H9 (cell line): Measurements from ENCODE around the gene CLCNKA. TPM values are rescaled to one million over a fixed set of nuclear protein-coding genes. Genes with fewer than 3 reads are reported as not detected.
"Not testable (repeated sequence)": the region's sequence is repeated elsewhere in the genome, so short reads cannot be mapped to it uniquely, and the experiment has no call there.

Source experiments
- DNase-seq: peaks from one replicate; pipeline ENCODE4 v3.0.0-alpha.2; 2017
- H2AFZ ChIP-seq: one replicate; pipeline ENCODE4 v1.6.1; 2013; ENCODE audit warnings: mild to moderate bottlenecking, low read length, control low read depth, moderate library complexity
- H2AK5ac ChIP-seq: 2 replicates; pipeline ENCODE4 v1.6.1; 2013; ENCODE audit warnings: low read length, control low read depth, mixed read lengths; ENCODE audit not compliant: insufficient read length
- H2BK120ac ChIP-seq: one replicate; pipeline ENCODE4 v1.6.1; 2013; ENCODE audit warnings: low read depth, mild to moderate bottlenecking, low read length, control low read depth, inconsistent platforms; ENCODE audit not compliant: poor library complexity, severe bottlenecking
- H2BK12ac ChIP-seq: 2 replicates; pipeline ENCODE4 v1.6.1; 2013; ENCODE audit warnings: low read length, control low read depth, mixed read lengths, low read depth; ENCODE audit not compliant: insufficient read length
- H2BK15ac ChIP-seq: 2 replicates; pipeline ENCODE4 v1.6.1; 2013; ENCODE audit warnings: low read depth, low read length, control low read depth
- H2BK20ac ChIP-seq: one replicate; pipeline ENCODE4 v1.6.1; 2013; ENCODE audit warnings: low read depth, mild to moderate bottlenecking, low read length, control low read depth, inconsistent platforms; ENCODE audit not compliant: poor library complexity, severe bottlenecking
- H2BK5ac ChIP-seq: 2 replicates; pipeline ENCODE4 v1.6.1; 2013; ENCODE audit warnings: low read length, control low read depth, mixed read lengths; ENCODE audit not compliant: insufficient read length
- H3K14ac ChIP-seq: 2 replicates; pipeline ENCODE4 v1.6.1; 2013; ENCODE audit warnings: low read length, control low read depth; ENCODE audit not compliant: insufficient read depth
- H3K18ac ChIP-seq: 2 replicates; pipeline ENCODE4 v1.6.1; 2013; ENCODE audit warnings: low read depth, mild to moderate bottlenecking, mixed read lengths, low read length, control low read depth; ENCODE audit not compliant: insufficient read length
- H3K23ac ChIP-seq: 2 replicates; pipeline ENCODE4 v1.6.1; 2013; ENCODE audit warnings: low read length, control low read depth, mixed read lengths, low read depth; ENCODE audit not compliant: insufficient read length
- H3K23me2 ChIP-seq: 2 replicates; pipeline ENCODE4 v1.6.1; 2013; ENCODE audit warnings: low read depth, mild to moderate bottlenecking, mixed read lengths, low read length, control low read depth; ENCODE audit not compliant: insufficient read length, poor library complexity, severe bottlenecking
- H3K27ac ChIP-seq: 2 replicates; pipeline ENCODE4 v1.5.1; 2013; ENCODE audit warnings: low read length, control low read depth, mixed read lengths, low read depth; ENCODE audit not compliant: insufficient read length
- H3K27me3 ChIP-seq: 2 replicates; pipeline ENCODE4 v1.6.1; 2013; ENCODE audit warnings: low read length, control low read depth, inconsistent platforms; ENCODE audit not compliant: insufficient read depth
- H3K4ac ChIP-seq: 2 replicates; pipeline ENCODE4 v1.6.1; 2013; ENCODE audit warnings: low read depth, mild to moderate bottlenecking, control low read depth, inconsistent platforms, low read length, moderate library complexity
- H3K4me1 ChIP-seq: 2 replicates; pipeline ENCODE4 v1.6.1; 2013; ENCODE audit warnings: low read length, control low read depth, inconsistent platforms; ENCODE audit not compliant: insufficient read depth
- H3K4me2 ChIP-seq: 2 replicates; pipeline ENCODE4 v1.6.1; 2013; ENCODE audit warnings: low read length, control low read depth, mixed read lengths; ENCODE audit not compliant: insufficient read length, insufficient read depth
- H3K56ac ChIP-seq: 2 replicates; pipeline ENCODE4 v1.6.1; 2013; ENCODE audit warnings: low read depth, mild to moderate bottlenecking, mixed read lengths, low read length, control low read depth; ENCODE audit not compliant: insufficient read length
- H3K79me1 ChIP-seq: 2 replicates; pipeline ENCODE4 v1.6.1; 2013; ENCODE audit warnings: low read depth, mild to moderate bottlenecking, moderate library complexity, low read length, control low read depth, inconsistent platforms; ENCODE audit not compliant: insufficient read depth, poor library complexity, severe bottlenecking
- H3K79me2 ChIP-seq: 2 replicates; pipeline ENCODE4 v1.6.1; 2013; ENCODE audit warnings: low read length, control low read depth, inconsistent platforms; ENCODE audit not compliant: insufficient read depth
- H3K9ac ChIP-seq: 2 replicates; pipeline ENCODE4 v1.6.1; 2013; ENCODE audit warnings: low read length, control low read depth, mixed read lengths; ENCODE audit not compliant: insufficient read length; ENCODE audit errors: extremely low read depth
- H3K9me3 ChIP-seq: one replicate; pipeline ENCODE4 v1.6.1; 2013; ENCODE audit warnings: low read depth, low read length, inconsistent platforms; ENCODE audit not compliant: control insufficient read depth
- H3T11ph ChIP-seq: one replicate; pipeline ENCODE4 v1.6.1; 2013; ENCODE audit warnings: mild to moderate bottlenecking, low read length, control low read depth, inconsistent platforms
- H4K20me1 ChIP-seq: one replicate; pipeline ENCODE4 v1.6.1; 2013; ENCODE audit not compliant: control insufficient read depth, insufficient read length, insufficient read depth
- H4K5ac ChIP-seq: 2 replicates; pipeline ENCODE4 v1.6.1; 2013; ENCODE audit warnings: low read depth, mild to moderate bottlenecking, mixed read lengths, low read length, control low read depth; ENCODE audit not compliant: insufficient read length
- H4K8ac ChIP-seq: replicated peaks from 2 replicates; pipeline ENCODE4 v1.6.1; 2013; ENCODE audit warnings: low read length, control low read depth, mixed read lengths, low read depth; ENCODE audit not compliant: insufficient read length
- H4K91ac ChIP-seq: 2 replicates; pipeline ENCODE4 v1.6.1; 2013; ENCODE audit warnings: low read depth, mild to moderate bottlenecking, moderate library complexity, mixed read lengths, low read length, control low read depth; ENCODE audit not compliant: insufficient read length
- H3K27ac Mint-ChIP-seq, 3 experiments: 2 replicates in 2 of 3; 3 replicates in 1 of 3; pipeline ENCODE4 v1.8.0; 2020 to 2021; ENCODE audit warnings: mixed read lengths in 3 of 3, mild to moderate bottlenecking in 1 of 3, moderate library complexity in 1 of 3
- H3K27me3 Mint-ChIP-seq: 2 replicates; pipeline ENCODE4 v1.8.0; 2021; ENCODE audit warnings: low read depth, mild to moderate bottlenecking, moderate library complexity, mixed read lengths
- H3K36me3 Mint-ChIP-seq, 3 experiments: 2 replicates in 2 of 3; 3 replicates in 1 of 3; pipeline ENCODE4 v1.8.0; 2020 to 2021; ENCODE audit warnings: low read depth in 3 of 3, mixed read lengths in 3 of 3; ENCODE audit not compliant: insufficient read depth in 1 of 3
- H3K4me1 Mint-ChIP-seq, 2 experiments: 2 replicates each; pipeline ENCODE4 v1.8.0; 2020; ENCODE audit warnings: mixed read lengths in 2 of 2
- H3K4me3 Mint-ChIP-seq, 2 experiments: 2 replicates in 1 of 2; 3 replicates in 1 of 2; pipeline ENCODE4 v1.8.0; 2020 to 2021; ENCODE audit warnings: mild to moderate bottlenecking in 2 of 2, mixed read lengths in 2 of 2, moderate library complexity in 1 of 2
- H3K9me3 Mint-ChIP-seq, 2 experiments: 2 replicates in 1 of 2; 3 replicates in 1 of 2; pipeline ENCODE4 v1.8.0; 2020; ENCODE audit warnings: mild to moderate bottlenecking in 2 of 2, mixed read lengths in 2 of 2, moderate library complexity in 1 of 2
- WGBS: extraction: QIAGEN DNeasy Blood & Tissue Kit; methylation state at CpG from one replicate; pipeline ENCODE4 v1.1.7; 2013; ENCODE audit warnings: missing lambda C conversion rate, low lambda C conversion rate, mixed read lengths; ENCODE audit not compliant: insufficient read length; ENCODE audit errors: extremely low coverage; 5-methylcytosine and 5-hydroxymethylcytosine counted together
- total RNA-seq: library from RNA; stranded (reverse); gene quantifications from 2 replicates; pipeline ENCODE4 v1.2.1, GENCODE V29; 2021
- TF ChIP-seq, protein P1 (sequence below): fragments of 200-600 bp; sonication (generic); conservative IDR thresholded peaks from 3 replicates; pipeline ENCODE4 v1.8.0; 2021; ENCODE audit warnings: antibody characterized with exemption, mild to moderate bottlenecking

The CLCNKA gene
- total RNA-seq, 1 experiment from 2014 or later: 0.98 TPM

DNA sequence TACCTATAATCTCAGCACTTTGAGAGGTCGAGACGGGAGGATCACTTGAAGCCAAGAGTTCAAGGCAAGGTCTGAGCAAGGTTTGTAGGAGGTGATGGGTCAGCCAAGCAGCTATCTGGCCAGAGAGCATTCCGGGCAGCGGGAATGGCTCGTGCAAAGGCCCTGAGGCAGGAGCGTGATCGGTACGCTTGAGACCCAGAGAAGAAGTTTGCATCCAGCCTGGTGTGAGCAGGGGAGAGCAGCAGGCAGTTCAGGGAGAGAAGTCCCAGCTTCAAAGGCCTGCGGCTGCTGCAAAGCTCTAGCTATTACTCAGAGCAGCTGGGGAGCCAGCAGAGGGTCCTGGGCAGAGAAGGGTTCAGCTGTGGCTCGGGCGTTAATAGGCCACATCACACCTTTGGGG lies 22.9 kb upstream of the CLCNKA start:
- no peaks in the 10 kb centered on the region for H3K9me3 ChIP-seq
- Mint-ChIP-seq H3K36me3 (no peaks in the 10 kb centered on the region), H3K4me3 (no peak overlapping the region), H3K4me1 (peaks cover 2 to 4% of the 10 kb centered on the region in 2 experiments; a peak in 1 of 4 replicates), H3K27ac (no peak overlapping the region), H3K27me3 (peaks cover 28% of the 10 kb centered on the region), H3K9me3 (no peaks in the 10 kb centered on the region)
- H2AFZ ChIP-seq: no peak overlapping the region
- no peaks in the 10 kb centered on the region for H4K20me1 ChIP-seq
- no peak overlapping the region for H3T11ph ChIP-seq
- H3K23me2 ChIP-seq: no peaks in the 10 kb centered on the region
- H3K79me2 ChIP-seq: no peaks in the 10 kb centered on the region
- no peak overlapping the region for H4K5ac ChIP-seq
- no peak overlapping the region for H3K18ac ChIP-seq
- H3K4ac ChIP-seq: no peak overlapping the region
- no peak overlapping the region for H3K4me2 ChIP-seq
- no peak overlapping the region for H3K23ac ChIP-seq
- no peak for DNase-seq
- no peak overlapping the region for H2BK12ac ChIP-seq
- H2BK15ac ChIP-seq: no peak overlapping the region
- no CpG with 5 or more reads among the region's 11 CpGs for WGBS
- no peak overlapping the region for H2BK5ac ChIP-seq
- H2BK20ac ChIP-seq: no peak overlapping the region
- no peak overlapping the region for H3K9ac ChIP-seq
- H3K27ac ChIP-seq: no peak overlapping the region
- H3K14ac ChIP-seq: no peak overlapping the region
- H4K8ac ChIP-seq: no peak overlapping the region
- no peak overlapping the region for H2AK5ac ChIP-seq
- H2BK120ac ChIP-seq: no peak overlapping the region
- no peak overlapping the region for H3K56ac ChIP-seq
- H3K27me3 ChIP-seq: no peaks in the 10 kb centered on the region
- TF ChIP-seq, protein P1, sequence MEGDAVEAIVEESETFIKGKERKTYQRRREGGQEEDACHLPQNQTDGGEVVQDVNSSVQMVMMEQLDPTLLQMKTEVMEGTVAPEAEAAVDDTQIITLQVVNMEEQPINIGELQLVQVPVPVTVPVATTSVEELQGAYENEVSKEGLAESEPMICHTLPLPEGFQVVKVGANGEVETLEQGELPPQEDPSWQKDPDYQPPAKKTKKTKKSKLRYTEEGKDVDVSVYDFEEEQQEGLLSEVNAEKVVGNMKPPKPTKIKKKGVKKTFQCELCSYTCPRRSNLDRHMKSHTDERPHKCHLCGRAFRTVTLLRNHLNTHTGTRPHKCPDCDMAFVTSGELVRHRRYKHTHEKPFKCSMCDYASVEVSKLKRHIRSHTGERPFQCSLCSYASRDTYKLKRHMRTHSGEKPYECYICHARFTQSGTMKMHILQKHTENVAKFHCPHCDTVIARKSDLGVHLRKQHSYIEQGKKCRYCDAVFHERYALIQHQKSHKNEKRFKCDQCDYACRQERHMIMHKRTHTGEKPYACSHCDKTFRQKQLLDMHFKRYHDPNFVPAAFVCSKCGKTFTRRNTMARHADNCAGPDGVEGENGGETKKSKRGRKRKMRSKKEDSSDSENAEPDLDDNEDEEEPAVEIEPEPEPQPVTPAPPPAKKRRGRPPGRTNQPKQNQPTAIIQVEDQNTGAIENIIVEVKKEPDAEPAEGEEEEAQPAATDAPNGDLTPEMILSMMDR: no peak
- H4K91ac ChIP-seq: no peak overlapping the region
- H3K79me1 ChIP-seq: no peaks in the 10 kb centered on the region
- H3K4me1 ChIP-seq: no peaks in the 10 kb centered on the region

DNA sequence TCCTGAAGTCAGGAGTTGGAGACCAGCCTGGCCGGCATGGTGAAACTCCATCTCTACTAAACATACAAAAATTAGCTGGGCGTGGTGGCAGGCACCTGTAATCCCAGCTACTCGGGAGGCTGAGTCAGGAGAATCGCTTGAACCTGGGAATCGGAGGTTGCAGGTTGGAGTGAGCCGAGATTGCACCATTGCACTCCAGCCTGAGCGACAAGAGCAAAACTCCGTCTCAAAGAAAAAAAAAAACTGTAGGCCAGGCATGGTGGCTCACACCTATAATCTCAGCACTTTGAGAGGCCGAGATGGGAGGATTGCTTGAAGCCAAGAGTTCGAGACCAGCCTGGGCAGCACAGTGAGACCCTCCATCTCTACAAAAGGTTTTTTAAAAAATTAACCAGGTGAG lies 20.6 kb upstream of the CLCNKA start:
- not testable (repeated sequence) for H3K36me3 Mint-ChIP-seq, H2BK20ac ChIP-seq, H3K9ac ChIP-seq, H4K91ac ChIP-seq, H3K14ac ChIP-seq, H3K23me2 ChIP-seq, DNase-seq, H3K27ac Mint-ChIP-seq, H2AFZ ChIP-seq, H3K4me1 ChIP-seq, H4K8ac ChIP-seq, H2BK5ac ChIP-seq, H2BK12ac ChIP-seq, H2AK5ac ChIP-seq, H3K79me2 ChIP-seq, H3K56ac ChIP-seq, H3T11ph ChIP-seq, H2BK15ac ChIP-seq, H3K4me3 Mint-ChIP-seq, H3K4me2 ChIP-seq, H3K9me3 ChIP-seq, H3K4me1 Mint-ChIP-seq, H4K20me1 ChIP-seq, H3K4ac ChIP-seq, H3K79me1 ChIP-seq, H2BK120ac ChIP-seq, H3K27ac ChIP-seq, H4K5ac ChIP-seq, H3K23ac ChIP-seq, H3K18ac ChIP-seq, H3K9me3 Mint-ChIP-seq, H3K27me3 ChIP-seq
- peaks cover 44% of the 10 kb centered on the region for H3K27me3 Mint-ChIP-seq
- no CpG with 5 or more reads among the region's 10 CpGs for WGBS
